HG03575 (cell line): ENCODE measurements around the gene TAF1A.
"Not testable (repeated sequence)": the region's sequence is repeated elsewhere in the genome, so short reads cannot be mapped to it uniquely, and the experiment has no call there.

Experiments
- ATAC-seq: cut with Tn5 transposase; IDR thresholded peaks from one replicate; pipeline ENCODE4 v1.9.1; 2021; ENCODE audit not compliant: unreplicated experiment, insufficient number of reproducible peaks, low FRiP score; ENCODE audit errors: extremely low read depth

TAF1A gene

DNA sequence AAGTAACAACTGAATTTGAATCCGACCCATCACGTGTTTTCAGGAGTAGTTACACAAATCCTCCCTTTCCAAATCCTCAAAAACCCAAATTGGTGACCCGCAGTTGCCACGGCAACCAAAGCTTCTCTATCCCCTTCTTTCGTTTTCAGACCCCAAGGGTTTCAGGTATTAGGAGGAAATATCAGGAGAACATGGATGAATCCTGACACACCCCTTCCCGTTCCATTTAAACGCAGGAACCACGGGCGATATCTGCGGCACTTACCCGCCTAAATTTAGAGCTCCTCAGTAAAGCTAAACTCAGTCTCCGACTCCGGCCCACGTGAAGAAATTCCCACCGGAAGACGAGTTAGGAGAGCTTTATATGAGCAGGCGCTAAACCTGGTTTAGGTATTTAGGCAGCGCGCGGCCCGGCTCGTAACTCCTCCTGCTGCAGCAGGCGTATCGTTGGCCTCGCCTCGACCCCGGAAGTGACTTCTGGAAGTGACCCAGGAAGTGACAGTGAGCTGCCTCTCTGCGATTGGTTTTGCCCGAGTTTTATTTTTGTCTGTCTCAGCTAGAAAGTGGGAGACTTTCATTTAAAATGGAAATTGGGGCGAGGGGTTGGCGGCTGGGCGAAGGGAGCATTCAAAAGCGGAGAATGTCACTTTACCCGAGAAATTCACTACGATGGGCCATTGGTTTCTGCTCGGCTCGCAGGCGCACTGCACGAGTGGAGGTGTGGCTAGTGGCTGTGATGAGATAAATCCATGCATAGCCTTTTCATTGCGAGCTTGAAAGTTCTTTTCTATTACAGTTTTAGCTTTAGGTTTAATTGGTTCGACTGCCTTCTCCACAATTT lies at the start of gene TAF1A:
Gene TAF1A (minus strand): TSS at position 472 of the 841 bp plus-strand sequence.
- ATAC-seq, result peak; percentile 97

DNA sequence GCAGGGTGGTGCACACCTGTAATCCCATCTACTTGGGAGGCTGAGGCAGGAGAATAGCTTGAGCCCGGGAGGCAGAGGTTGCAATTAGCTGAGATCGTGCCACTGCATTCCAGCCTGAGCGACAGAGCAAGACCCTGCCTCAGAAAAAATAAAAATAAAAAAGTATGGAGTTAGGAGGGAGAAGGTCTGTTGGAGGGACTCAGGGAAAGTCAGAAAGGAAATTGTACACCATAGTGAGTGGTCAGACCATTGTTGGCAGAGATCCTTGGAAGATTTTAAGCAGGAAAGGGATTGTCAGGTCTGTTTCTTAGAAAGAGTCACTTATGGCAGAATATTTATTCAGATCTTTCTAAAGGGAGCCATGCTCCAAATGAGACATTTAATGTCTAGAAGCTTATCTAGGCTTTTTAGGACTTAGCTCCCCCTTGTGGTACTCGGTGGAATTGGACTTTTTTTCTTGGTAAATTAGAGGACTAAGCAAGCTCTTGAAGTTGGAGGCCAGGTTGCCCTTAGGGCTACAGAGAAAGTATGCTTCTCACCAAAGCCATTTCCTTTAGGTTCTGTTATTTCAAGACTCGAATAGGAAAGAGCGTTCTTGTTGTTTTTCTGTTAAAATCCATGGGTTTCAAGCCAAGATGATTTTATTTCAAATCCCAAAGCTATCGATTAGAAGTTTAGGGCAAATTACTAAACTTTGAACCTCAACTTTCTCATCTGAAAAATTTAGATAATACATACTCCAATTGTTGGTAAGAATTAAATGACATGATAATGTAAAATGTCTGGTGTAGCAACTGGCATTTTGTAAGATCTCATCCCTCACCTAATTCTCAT lies 44.7 kb upstream of the TAF1A start:
- peak; percentile 73 for ATAC-seq

DNA sequence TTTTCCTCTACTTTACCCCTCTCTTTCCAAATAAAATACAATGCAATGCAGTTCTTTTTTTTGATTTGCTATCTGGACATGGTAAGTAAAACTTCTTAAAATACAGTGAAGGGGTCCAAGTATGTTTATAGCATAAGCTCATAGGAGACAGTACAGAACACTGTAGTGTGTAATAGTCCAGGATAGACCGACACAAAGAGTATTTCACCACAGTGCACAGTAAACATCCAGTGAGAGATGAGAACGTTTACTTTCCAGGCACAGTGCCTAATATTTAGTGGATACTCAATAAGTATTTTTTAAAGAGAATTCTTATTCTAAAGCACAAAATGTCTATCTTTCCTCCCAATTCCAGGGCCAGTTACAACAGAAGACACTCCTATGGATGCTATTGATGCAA lies 43.0 kb upstream of the TAF1A start:
- ATAC-seq, result no peak

DNA sequence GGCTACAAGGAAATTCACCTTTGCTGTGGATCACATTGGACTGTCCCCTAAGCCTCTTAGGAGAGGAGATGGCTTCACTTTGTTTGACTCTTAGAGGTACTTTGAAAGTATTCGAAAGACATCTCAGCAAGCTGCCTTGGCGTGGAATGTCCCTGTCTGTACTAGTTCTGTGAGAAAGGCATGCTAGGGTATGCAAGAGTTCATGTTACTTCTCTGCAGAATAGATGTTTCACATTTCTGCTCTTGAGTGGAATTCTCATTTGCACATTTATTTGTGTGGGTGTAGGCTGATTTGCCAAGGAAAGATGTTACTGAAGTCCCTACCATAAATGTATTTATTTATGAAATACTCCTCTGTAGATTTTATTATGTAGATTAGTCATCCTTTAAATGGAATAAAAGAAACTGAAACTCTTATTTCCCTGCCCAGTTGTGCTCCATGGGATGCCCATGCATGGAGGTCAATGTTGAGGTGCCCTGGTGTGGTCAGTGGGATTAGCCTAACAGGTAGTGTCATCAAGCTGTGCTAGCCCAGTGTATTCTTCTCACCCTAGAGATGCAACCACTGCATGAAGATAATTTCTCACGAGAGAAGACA lies 42.0 kb upstream of the TAF1A start:
- no peak for ATAC-seq

DNA sequence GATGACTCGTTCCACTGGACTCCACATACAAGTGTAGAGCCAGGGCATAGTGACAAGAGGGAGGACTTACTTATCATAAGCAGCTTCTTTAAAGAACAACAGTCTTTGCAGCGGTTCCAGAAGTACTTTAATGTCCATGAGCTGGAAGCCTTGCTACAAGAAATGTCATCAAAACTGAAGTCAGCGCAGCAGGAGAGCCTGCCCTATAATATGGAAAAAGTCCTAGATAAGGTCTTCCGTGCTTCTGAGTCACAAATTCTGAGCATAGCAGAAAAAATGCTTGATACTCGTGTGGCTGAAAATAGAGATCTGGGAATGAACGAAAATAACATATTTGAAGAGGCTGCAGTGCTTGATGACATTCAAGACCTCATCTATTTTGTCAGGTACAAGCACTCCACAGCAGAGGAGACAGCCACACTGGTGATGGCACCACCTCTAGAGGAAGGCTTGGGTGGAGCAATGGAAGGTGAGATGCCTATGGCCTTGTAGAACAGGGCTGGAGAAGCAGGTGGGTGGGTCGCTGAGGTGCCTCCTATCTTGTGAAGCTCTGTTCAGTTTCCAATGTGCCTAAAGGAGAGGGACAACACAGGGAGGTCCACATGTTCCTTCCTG lies 40.3 kb upstream of the TAF1A start:
- ATAC-seq, result no peak

DNA sequence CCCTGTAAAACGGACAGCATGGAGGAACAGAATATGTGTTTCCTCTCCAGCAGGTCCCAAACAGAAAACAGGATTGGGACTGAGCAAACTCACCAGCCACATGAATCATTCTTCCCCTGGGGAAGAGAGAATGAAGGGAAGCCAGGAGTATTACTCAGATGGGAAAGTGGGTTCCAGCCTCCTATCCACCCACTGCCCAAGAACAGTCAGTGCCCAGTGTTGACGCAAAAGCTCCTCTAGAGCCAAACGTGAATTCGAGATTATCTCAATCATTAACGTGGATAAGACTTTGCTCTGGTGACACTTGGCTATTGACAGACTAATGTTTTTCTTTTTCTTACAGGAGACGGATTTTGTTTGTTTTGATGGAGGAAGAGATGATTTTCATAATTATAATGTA lies 37.5 kb upstream of the TAF1A start:
- ATAC-seq, result no peak

DNA sequence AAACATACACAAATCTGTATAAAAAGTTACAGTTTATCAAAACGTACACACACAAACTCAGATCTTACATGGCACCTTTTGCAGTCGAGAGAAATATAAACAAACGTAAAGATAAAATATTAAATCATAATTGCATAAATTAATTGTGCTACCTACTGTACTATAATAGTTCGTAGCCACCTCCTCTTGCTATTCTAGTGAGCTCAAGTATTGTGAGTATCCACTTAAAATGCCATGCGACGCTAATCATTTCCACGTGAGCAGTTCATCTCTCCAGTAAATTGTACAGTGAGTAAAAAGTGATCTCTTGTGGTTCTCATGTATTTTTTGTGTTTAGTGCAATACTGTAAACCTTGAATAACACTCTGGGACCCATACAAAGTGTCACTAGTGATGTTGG lies 34.5 kb upstream of the TAF1A start:
- no peak for ATAC-seq

DNA sequence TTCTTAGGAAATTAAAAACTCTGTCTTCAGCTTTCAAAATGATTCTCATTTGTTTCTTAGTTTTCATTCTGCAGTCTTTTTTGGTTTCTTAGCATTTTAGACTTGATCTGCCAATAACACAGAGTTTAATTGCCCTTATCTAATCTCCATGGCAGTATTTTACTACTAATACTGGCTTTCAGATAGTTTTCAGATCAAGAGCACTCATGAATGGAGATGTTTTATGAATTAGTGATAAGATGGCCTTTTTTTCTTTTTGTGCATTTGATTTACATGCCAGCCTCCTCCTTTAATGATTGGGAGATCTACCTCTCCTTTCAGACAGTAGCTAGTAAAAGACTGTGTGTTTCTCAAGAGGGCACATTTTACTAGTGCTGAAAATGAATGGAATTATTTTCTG lies 33.7 kb upstream of the TAF1A start:
- ATAC-seq, result no peak

DNA sequence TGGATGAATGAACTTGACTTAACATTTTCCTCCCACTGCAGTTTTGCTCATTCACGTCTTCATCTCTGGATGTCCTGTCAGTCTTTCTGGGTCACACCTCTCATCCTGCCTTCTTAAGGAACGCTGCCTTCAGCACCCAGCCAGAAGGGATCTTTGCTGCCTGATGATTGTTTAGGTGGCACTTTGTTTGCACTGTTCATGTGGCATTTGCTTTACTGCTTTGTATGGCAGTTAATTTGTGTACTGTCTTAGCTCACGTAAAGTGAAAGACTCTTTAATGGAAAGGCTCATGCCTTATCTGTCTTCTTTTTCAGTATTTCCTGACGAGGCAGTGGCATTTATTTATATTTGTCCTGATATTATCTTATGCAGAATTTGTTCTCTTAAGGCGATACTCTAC lies 33.0 kb upstream of the TAF1A start:
- no peak for ATAC-seq

DNA sequence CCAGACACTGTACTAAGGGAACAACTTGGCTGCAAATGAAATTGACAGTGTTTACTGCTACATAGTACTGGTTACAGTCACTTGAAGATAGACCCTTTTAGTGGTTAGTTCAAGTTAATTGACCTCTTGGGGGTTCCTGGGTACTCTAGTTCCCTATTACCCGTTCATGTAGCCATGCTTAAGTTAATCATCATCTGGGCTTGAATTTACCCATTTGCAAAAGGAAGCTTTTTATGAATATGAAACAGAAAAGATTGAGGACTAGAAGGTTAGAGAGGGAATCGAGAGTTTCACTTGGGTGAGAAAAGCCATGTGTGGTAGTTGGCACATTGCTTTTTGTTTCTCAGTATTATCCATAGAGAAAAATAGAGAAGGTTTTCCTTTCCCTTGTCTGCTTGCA lies 30.8 kb upstream of the TAF1A start:
- no peak for ATAC-seq

DNA sequence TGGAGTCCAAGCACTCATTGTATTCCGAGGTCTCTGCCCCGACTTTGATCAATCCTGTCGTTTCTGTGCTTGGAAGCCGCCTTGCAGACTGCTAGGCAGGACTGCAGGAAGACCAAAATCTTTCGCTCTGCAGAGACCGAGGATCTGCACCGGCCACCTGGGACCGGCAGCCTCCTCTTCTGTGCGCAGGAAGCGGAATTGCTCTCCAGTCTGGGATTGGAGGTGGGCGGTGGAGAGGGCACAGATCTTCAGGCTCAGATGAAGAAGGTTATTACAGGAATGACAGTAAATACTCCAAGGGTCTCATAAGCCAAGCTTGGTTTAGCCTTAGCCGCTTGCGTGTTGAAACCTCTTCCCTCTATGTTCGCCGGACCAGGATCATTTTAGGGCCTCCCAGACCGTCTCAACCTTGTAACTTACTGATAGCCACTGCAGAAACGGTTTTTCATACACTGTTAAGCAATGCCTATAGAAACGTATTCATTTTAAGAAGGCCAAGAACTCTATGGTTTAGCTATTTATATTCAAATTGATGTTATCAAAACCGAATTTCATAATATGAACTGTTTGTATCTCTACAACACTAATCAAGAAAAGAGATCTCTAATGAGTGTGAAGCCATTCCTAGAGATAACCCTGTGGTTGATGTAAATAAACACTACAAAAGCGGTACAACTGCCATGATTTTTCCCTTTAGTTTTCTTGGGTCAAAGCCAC lies 29.3 kb upstream of the TAF1A start:
- no peak for ATAC-seq

DNA sequence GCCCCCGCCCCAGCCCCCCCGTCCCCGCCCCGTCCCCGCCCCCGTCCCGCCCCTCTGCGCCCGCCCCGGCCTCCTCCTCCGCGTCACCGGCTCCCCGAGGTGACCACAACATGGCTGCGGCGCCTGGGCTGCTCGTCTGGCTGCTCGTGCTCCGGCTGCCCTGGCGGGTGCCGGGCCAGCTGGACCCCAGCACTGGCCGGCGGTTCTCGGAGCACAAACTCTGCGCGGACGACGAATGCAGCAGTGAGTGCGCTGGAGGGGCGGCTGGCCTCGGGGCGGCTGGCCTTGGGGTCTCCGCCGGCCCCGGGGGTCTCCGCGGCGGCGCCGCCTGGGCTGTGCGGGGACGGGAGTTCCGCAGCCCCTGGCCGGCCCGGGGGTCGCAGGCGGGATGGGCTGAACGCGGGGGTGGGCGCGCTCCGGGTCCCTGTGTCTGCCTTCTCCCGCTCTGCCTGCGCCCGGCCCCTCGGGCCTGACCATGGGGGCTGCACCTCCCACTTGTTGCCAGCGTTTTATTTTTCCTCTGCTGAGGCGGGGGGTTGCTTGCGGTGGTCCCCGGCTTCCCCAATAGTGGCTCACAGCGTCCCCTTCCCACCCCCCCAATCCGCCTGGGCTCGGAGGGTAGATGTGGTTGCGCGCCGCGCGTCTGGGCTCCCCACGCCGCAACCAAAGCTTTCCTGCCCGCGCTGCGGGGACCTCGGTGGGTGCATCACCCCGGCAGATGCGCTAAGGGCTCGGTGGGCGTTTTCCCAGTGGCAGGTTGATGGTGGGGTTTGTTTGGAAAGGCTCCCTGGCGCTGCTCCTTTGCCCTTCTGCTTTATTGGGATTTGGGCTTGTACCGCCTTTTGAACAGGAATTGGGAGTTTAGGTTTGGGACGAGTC lies 28.5 kb upstream of the TAF1A start, which contains the start of gene MIA3:
Gene MIA3 (plus strand): TSS at position 97 of the 879 bp plus-strand sequence. CDS start 14 bp downstream, at position 111.
- ATAC-seq, result no peak

DNA sequence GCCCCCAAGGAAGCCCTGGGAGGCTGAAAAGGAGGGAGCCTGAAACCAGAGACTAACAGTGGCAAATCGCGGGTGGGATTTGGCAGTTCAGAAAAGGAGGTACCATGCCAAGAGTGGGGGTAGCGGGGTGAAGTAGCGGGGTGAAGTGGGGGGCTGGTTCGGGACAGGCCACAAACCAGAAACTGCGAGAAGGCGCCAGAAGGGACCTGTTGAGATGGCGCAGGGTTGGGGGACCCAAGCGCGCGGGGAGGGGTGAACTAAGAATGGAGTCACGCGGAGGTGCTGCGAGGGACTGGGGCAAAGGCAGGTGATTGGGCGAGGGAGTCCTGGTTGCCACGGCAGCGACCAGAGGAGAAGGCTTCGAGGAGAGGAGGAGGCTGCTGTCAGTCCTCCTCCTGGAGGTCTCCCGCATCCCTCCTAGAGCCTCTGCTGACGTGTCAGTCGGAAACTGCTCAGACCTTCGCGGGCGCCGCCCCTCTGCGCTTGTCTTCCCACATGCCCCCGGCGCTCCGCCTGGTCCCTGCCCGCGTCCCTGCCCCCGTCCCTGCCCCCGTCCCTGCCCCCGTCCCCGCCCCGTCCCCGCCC lies 27.7 kb upstream of the TAF1A start:
- ATAC-seq, result peak; percentile 70

DNA sequence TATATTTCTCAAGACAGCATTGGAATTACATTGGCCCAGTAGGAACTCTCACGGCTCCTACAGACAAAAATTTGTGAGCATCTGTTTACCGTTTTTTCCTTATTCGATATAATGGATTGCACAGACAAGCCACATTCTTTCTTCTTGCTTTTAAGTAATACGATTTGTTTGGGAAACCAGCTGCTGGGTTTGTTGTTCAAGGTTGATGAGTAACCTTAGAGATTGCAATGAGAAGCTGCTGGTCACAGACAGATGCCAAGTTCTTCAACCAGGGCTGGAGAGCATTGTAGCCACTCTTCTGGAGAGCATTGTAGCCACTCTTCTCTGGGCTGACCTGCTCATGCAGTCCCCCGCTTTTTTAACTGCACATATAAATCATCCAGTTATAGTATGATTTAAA lies 26.8 kb upstream of the TAF1A start:
- ATAC-seq, result no peak

DNA sequence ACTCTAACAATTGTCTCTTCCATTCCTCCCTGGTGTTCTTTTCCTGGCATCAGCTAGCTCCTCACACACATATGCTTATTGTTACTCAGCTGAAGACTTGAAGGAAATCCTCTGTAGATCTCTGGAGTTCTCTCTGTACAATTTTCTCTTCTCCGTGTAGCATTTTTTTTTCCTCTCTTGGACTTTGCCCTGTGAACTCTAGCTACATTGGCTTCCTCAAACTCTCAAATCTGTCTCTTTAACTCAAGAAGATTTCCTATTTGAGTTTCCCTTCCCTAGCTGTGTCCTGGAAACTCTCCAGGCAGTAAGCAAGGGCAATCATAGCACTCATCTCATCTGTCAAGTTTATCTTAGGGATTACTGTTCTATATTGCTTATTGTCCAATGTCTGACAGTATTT lies 23.9 kb upstream of the TAF1A start:
- no peak for ATAC-seq

DNA sequence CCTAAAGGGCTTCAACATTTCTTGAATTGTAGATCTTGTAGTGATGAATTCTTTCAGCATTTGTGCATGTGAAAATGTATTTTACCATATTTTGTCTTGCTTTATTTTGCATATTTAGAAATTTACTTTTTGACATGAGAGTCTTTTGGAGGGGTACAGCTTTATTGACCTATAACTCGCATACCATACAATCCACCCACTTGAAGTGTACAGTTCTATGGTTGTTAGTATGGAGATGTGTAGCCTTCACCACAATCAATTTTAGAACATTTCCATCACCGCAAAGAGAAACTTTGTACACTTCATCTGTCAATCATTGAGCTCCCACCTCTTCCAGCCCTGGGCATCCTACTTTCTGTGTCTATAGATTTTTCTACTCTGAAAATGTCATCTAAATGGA lies 21.0 kb upstream of the TAF1A start:
- ATAC-seq, result no peak

DNA sequence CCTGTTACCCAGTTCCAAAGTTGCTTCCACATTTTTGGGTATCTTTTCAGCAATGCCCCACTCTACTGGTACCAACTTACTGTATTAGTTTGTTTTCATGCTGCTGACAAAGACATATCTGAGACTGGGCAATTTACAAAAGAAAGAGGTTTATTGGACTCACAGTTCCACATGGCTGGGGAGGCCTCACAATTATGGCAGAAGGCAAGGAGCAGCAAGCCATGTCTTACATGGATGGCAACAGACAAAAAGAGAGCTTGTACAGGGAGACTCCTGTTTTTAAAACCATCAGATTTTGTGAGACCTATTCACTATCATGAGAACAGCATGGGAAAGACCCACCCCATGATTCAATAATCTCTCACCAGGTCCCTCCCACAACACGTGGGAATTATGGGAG lies 19.4 kb upstream of the TAF1A start:
- ATAC-seq, result not testable (repeated sequence)

DNA sequence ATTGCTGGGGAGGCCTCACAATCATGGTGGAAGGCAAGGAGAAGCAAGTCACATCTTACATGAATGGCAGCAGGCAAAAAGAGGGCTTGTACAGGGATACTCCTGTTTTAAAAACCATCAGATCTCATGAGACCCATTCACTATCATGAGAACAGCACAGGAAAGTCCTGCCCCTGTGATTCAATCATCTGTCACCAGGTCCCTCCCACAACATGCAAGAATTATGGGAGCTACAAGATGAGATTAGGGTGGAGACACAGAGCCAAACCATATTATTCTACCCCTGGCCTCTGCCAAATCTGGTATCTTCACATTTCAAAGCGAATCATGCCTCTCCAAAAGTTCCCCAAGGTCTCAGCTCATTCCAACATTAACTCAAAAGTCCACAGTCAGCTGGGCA lies 17.0 kb upstream of the TAF1A start:
- ATAC-seq, result no peak
